ENCODE measurements around the gene RPS15.

Gene RPS15

GRCh38 chr19:1452802-1453524, 14.8 kb downstream of the RPS15 start:
- Histone ChIP-seq H4K20me1 (peaks cover 67% of the 10 kb centered on the region), H3K4me2 (peak overlapping the region; percentile 96), H3K4me1 (peaks cover 53% of the 10 kb centered on the region), H3K36me3 (no peaks in the 10 kb centered on the region), H3K4me3 (no peak overlapping the region), H3K27me3 (peaks cover 91% of the 10 kb centered on the region), H3K27ac (no peak overlapping the region), H3K9ac (no peak overlapping the region), H3K9me3 (no peaks in the 10 kb centered on the region)
- no peak for TF ChIP-seq Cebpa-rat (IDR thresholded peaks at IDR 0.05)

- H3K9me3 ChIP-seq, result no peaks in the 10 kb centered on the region
- H3K27ac ChIP-seq, result peak overlapping the region; percentile 60
- peaks cover 53% of the 10 kb centered on the region for H3K4me1 ChIP-seq
- no peak overlapping the region for H3K9ac ChIP-seq
- peaks cover 85% of the 10 kb centered on the region for H3K27me3 ChIP-seq
- H3K4me2 ChIP-seq, result peak overlapping the region; percentile 96
- no peak overlapping the region; the same call in 1 of the 2 replicates for H3K4me3 ChIP-seq
- H4K20me1 ChIP-seq, result peaks cover 67% of the 10 kb centered on the region
- H3K36me3 ChIP-seq, result no peaks in the 10 kb centered on the region
- TF ChIP-seq Cebpa-rat (IDR thresholded peaks at IDR 0.05), result no peak
Observed at GRCh38 chr19:1453525-1454364, 15.5 kb downstream of the RPS15 start.

- Histone ChIP-seq H3K9ac (peak overlapping the region; percentile 79), H3K9me3 (no peaks in the 10 kb centered on the region), H3K27me3 (peaks cover 78% of the 10 kb centered on the region), H4K20me1 (peaks cover 67% of the 10 kb centered on the region), H3K36me3 (peaks cover 1% of the 10 kb centered on the region; the same call in 1 of the 2 replicates), H3K4me3 (peak overlapping the region; percentile 65), H3K27ac (peak overlapping the region; percentile 93), H3K4me1 (peaks cover 49% of the 10 kb centered on the region), H3K4me2 (peak overlapping the region; percentile 96)
- TF ChIP-seq Cebpa-rat (IDR thresholded peaks at IDR 0.05), result no peak
Observed at GRCh38 chr19:1455002-1455335, 16.8 kb downstream of the RPS15 start.

- peaks cover 44% of the 10 kb centered on the region for H3K4me1 ChIP-seq
- H3K4me2 ChIP-seq, result peak overlapping the region; percentile 96
- no peaks in the 10 kb centered on the region for H3K9me3 ChIP-seq
- peak overlapping the region; percentile 93 for H3K27ac ChIP-seq
- H3K36me3 ChIP-seq, result peaks cover 7% of the 10 kb centered on the region; the same call in 1 of the 2 replicates
- H3K27me3 ChIP-seq, result peaks cover 72% of the 10 kb centered on the region
- peak overlapping the region; percentile 79 for H3K9ac ChIP-seq
- H4K20me1 ChIP-seq, result peaks cover 67% of the 10 kb centered on the region
- no peak for TF ChIP-seq Cebpa-rat (IDR thresholded peaks at IDR 0.05)
- peak overlapping the region; percentile 65 for H3K4me3 ChIP-seq
Observed at GRCh38 chr19:1455336-1456120, 17.3 kb downstream of the RPS15 start.

GRCh38 chr19:1456121-1456900, 18.1 kb downstream of the RPS15 start:
- no peak for TF ChIP-seq Cebpa-rat (IDR thresholded peaks at IDR 0.05)
- peaks cover 15% of the 10 kb centered on the region; the same call in 1 of the 2 replicates for H3K36me3 ChIP-seq
- H3K4me1 ChIP-seq, result peaks cover 42% of the 10 kb centered on the region
- no peaks in the 10 kb centered on the region for H3K9me3 ChIP-seq
- H3K4me2 ChIP-seq, result peak overlapping the region; percentile 96
- peaks cover 68% of the 10 kb centered on the region for H4K20me1 ChIP-seq
- no peak overlapping the region for H3K27ac ChIP-seq
- H3K4me3 ChIP-seq, result peak overlapping the region; percentile 65
- peaks cover 65% of the 10 kb centered on the region for H3K27me3 ChIP-seq
- H3K9ac ChIP-seq, result no peak overlapping the region

GRCh38 chr19:1457031-1457739, 19.0 kb downstream of the RPS15 start:
- Histone ChIP-seq H3K9ac (no peak overlapping the region), H3K4me2 (peak overlapping the region; percentile 96), H3K4me1 (peaks cover 42% of the 10 kb centered on the region), H4K20me1 (peaks cover 70% of the 10 kb centered on the region), H3K27me3 (peaks cover 56% of the 10 kb centered on the region), H3K36me3 (peaks cover 15% of the 10 kb centered on the region; the same call in 1 of the 2 replicates), H3K27ac (no peak overlapping the region), H3K4me3 (no peak overlapping the region), H3K9me3 (no peaks in the 10 kb centered on the region)
- no peak for TF ChIP-seq Cebpa-rat (IDR thresholded peaks at IDR 0.05)

GRCh38 chr19:1457892-1458291, 19.7 kb downstream of the RPS15 start:
- peaks cover 49% of the 10 kb centered on the region for H3K27me3 ChIP-seq
- H3K9me3 ChIP-seq, result no peaks in the 10 kb centered on the region

GRCh38 chr19:1459479-1459878, 21.3 kb downstream of the RPS15 start:
- no peak overlapping the region for H3K4me2 ChIP-seq
- H3K4me1 ChIP-seq, result peaks cover 27% of the 10 kb centered on the region

More at GRCh38 chr19:1457892-1458291, 19.7 kb downstream of the RPS15 start:
- peaks cover 64% of the 10 kb centered on the region for H4K20me1 ChIP-seq
- peaks cover 15% of the 10 kb centered on the region; the same call in 1 of the 2 replicates for H3K36me3 ChIP-seq
- H3K4me2 ChIP-seq, result no peak overlapping the region
- no peak for TF ChIP-seq Cebpa-rat (IDR thresholded peaks at IDR 0.05)
- peaks cover 42% of the 10 kb centered on the region for H3K4me1 ChIP-seq
- H3K4me3 ChIP-seq, result no peak overlapping the region
- H3K27ac ChIP-seq, result no peak overlapping the region
- H3K9ac ChIP-seq, result no peak overlapping the region

More at GRCh38 chr19:1459479-1459878, 21.3 kb downstream of the RPS15 start:
- Histone ChIP-seq H3K27ac (no peak overlapping the region), H3K9me3 (no peaks in the 10 kb centered on the region), H3K27me3 (peaks cover 37% of the 10 kb centered on the region), H3K4me3 (no peak overlapping the region), H3K36me3 (peaks cover 15% of the 10 kb centered on the region; the same call in 1 of the 2 replicates), H3K9ac (no peak overlapping the region), H4K20me1 (peaks cover 76% of the 10 kb centered on the region)
- no peak for TF ChIP-seq Cebpa-rat (IDR thresholded peaks at IDR 0.05)

Measured in BLaER1 (cell line).